GM19193 (cell line): Measurements from ENCODE around the gene HOXD3.

Experiments
- POLR2A ChIP-seq: IDR thresholded peaks from 4 replicates; pipeline ENCODE4 v1.6.1; 2011; ENCODE audit not compliant: insufficient read depth, insufficient read length; ENCODE audit errors: extremely low read depth

Gene HOXD3

GRCh38 chr2:176148751-176149421, 8.2 kb upstream of the HOXD3 start:
- no peak for TF ChIP-seq POLR2A

- TF ChIP-seq POLR2A: no peak
Observed at GRCh38 chr2:176149481-176149938, 7.6 kb upstream of the HOXD3 start.

- no peak for TF ChIP-seq POLR2A
Observed at GRCh38 chr2:176149939-176150583, 7.0 kb upstream of the HOXD3 start.

- no peak for TF ChIP-seq POLR2A
Observed at GRCh38 chr2:176150584-176151441, 6.3 kb upstream of the HOXD3 start.

- no peak for TF ChIP-seq POLR2A
Observed at GRCh38 chr2:176151442-176152287, 5.4 kb upstream of the HOXD3 start, which contains the start of gene HOXD4. Gene HOXD4 (plus strand): TSS chr2:176151550. CDS start chr2:176151634, 84 bp downstream.

GRCh38 chr2:176152350-176153181, 4.5 kb upstream of the HOXD3 start:
- no peak for TF ChIP-seq POLR2A

GRCh38 chr2:176154576-176155252, 2.4 kb upstream of the HOXD3 start:
- no peak for TF ChIP-seq POLR2A

GRCh38 chr2:176155356-176156044, 1.6 kb upstream of the HOXD3 start:
- no peak for TF ChIP-seq POLR2A

- TF ChIP-seq POLR2A: no peak
Observed at GRCh38 chr2:176156301-176156806, 753 bp upstream of the HOXD3 start.

GRCh38 chr2:176157499-176158185, 535 bp downstream of the HOXD3 start:
- no peak for TF ChIP-seq POLR2A

- no peak for TF ChIP-seq POLR2A
Observed at GRCh38 chr2:176158186-176158591, 1.1 kb downstream of the HOXD3 start.

- no peak for TF ChIP-seq POLR2A
Observed at GRCh38 chr2:176158855-176159662, 2.0 kb downstream of the HOXD3 start.
